Right kidney (tissue), 1 donor: ENCODE results near the gene HOXA1.

Experiments used
- DNase-seq: peaks from one replicate; pipeline ENCODE4 v3.0.0-alpha.2; 2016

The HOXA1 gene

DNA sequence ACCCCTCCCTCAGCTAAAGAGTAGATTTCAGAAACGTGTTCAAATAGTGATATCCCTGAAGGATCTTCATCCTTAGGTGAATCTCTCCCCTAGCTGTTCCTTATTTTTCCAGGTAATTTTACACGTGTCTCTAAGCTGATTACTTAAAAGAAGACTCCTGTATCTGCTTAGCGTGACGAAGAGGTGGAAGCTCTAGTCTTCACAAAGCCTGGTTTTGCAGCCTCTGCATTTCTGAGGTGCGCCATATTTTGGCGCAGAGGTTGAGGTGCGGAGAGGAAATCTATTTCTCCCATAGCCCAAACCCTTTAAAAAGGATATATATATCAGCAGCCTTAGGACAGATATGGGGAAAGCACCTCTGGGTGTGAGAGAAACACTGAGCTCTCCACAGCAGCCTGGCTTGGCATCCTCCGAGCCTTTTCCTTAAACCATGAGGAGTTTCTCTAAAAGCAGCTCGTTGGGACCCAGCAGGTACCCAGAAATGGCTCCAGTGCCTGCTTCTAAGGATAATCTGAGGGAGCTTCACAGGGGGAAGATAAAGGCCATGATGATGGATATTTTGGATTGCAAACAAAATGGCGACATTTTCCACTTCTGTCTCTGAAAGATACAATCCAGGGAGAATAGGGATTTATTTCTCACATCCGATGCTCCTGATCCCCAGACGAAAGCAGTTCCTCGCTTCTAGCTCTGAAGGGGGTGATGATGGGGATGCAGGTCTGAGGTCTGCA, 9.7 kb upstream of the HOXA1 start:
- peak; percentile 64 for DNase-seq

DNA sequence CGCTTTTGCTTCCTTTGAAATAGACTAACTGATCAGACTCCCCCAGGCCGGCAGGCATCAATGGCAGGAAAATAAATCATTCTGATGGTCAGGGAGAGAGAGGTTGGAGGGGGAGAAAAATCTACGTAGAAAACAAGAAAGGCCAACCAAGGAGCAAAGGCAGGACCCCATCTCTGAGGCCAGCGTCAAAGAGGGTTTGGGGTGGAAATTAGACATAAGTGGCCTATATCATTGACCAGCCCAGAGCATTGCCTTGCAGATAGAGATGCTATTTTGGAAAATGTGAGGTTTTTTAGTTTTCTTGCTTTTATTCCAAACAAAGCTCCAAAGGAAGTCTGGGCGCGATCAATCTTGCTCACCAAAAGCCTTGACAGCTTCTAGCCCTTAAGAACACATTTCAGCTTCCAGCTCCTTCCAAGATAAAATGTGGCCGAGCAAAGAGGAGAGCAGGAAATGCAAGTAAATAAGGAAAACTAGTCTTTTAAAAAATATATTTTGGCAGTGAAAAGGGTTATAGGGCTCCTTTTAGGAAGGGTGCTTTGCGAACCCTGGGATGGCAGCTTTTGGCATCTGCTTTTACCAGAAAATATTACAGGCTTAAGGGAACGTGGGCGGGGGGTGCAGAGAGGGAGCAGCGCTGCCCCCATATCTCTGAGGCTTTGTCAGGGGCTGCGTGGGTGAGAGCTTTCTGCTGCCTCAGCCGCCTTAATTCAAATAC, 8.7 kb upstream of the HOXA1 start:
- peak; percentile 81 for DNase-seq

DNA sequence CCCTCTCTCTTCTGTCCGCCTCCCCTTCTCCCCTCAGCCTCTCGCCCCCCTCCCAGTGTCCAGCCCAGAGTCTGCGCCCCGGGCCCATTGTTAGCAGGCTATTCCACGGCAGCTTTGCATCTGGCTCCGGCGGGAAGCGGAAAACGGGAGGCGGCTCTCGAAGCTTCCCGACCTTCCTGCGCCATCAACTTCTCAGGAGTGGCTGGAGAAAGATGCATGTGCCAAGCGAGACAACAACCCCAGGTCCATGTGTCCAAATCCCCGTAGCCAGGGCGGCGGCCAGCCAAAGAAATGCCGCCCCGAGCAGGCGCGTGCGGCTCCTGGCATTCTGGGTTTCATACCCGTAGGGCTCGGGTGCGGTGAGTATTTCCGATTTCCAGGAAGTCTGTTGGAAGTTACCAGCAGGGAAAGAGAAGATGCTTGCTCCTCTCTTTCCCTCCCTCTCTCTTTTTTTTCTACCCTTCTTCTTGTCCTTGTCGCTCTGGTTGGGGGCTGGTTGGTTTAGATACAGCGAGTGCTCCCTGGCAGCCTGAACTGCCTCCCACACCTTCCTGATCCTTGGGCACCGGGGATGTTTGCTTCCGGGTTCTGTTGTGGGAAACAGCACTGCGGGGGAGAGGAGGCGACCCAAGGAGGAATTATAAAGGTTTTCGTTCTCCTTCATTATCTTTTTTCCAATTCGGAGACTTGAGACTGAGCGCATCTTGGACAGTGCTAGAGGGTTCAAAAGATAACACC, 7.9 kb upstream of the HOXA1 start:
- DNase-seq = peak; percentile 87

DNA sequence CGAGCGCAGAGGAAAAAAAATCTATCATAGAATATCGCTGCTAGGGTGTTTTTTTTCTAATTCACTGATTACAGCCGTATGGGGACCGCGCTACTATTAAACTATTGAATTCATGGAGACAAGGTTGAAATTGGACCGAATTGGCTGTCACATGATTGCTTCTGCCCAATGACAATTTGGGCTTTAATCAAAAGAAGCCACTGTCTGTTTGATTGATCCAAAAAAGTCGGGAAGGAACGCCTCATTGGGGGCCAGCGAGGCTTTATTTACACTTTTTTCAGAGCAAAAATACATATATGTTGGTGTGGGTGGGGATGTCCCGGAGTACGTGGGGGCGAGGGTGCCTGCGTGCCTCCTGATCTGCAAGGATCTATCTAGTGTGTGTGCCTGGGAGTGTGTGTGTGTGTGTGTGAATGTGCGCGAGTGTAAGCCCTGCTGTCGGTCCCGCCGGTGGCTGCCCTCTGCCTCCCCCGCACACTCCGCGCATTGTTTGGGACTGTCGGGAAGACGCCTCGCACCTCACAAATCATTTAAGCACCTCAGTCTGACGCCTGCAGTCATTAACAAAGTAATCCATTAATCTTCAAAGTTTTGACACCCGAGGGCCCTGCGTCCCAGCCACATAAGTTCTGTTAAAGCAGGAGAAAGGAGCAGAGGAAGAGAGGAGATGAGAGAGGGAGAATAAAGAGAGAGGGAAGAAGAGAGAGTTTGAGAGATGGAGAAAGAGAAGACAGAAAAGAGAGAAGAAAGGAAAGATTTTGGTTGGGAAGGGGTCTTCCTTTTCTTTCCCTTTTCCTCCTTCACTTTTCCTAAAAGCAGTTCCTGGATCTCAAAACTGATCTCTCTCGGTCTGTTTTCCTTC, 7.0 kb upstream of the HOXA1 start, which contains the start of gene HOXA2:
Gene HOXA2 (minus strand): TSS at position 103 of the 862 bp plus-strand sequence. CDS start 183 bp downstream, outside the sequence.
- DNase-seq = peak; percentile 88

DNA sequence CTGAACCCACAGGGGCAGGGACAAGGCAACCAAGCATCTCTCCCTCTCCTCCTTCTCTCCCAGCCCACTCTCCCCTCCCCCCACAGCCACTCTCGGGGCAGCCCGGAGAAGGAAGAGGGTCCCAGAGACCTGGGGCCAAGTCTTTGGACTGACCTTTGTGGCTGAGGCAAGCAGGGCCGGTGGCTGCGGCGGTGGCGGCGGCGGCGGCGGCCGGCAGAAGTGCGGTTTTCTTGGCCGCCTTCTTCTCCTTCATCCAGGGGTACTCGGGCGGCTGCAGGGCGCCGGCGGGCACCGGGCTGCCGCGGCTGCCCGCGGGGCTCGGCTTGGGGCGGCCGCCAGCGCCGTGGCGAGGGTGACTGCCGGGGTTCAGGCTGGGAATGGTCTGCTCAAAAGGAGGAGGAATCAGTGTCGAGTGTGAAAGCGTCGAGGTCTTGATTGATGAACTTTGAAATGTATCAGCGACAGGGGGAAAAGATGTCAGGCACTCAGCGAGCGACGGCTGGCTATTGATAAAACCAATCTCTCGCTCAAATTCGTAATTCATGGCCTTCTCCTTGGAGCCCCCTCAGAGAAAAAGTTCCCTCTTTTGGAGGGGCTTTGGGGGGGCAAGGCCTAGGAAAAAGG, 6.3 kb upstream of the HOXA1 start:
- DNase-seq = peak; percentile 87

DNA sequence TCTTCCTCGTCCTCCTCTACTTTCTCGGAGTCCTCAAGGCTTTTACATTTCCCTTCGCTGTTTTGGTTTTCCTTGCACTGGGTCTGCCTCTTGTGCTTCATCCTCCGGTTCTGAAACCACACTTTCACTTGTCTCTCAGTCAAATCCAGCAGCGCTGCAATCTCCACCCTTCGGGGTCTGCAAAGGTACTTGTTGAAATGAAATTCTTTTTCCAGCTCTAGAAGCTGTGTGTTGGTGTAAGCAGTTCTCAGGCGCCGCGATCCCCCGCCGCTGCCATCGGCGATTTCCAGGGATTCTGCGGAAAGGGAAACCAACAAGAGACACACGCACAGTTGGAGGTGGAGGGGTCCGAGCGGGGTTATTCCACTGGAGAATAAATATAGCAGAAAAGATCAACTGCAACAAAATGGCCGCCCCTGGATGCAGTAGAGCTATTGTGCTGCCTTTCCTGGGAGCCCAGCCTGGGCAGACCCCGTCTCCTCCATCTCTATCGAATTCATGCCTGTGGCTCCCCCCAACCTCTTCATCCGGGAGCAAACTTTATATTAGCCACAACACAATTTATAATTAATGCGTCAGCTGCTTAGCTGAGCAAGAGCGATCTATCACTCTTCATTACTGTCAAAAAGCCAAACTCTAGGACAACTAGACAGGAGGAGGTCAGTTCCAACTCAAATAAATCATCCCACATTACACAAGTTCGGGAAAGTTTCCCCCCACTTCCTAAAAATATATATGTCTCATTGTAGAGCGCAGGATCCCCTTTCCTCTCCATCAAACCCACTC, 5.6 kb upstream of the HOXA1 start:
- DNase-seq = peak; percentile 87

DNA sequence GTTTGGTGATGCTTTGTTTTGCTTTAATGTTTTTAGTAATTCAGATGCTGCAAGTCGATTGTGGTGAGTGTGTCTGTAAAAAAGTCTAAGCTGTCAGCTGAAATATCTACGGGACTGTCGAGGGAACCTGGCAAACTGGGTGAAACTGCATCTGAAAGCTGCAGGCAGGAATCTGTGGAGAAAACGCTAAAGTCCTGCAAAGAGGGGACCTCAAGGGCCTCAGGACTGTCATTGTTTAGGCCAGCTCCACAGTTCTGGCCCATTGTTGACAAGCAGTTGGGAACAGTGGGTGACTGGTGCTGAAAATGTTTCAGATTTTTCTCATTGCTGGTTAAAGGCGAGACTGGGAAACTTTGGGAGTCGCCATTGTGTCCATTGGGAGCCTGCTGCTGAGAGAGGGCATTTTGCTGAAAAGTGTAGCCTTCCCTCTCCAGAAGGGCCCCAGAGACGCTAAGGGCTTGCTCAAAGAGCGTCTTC, 4.9 kb upstream of the HOXA1 start:
- no peak for DNase-seq

DNA sequence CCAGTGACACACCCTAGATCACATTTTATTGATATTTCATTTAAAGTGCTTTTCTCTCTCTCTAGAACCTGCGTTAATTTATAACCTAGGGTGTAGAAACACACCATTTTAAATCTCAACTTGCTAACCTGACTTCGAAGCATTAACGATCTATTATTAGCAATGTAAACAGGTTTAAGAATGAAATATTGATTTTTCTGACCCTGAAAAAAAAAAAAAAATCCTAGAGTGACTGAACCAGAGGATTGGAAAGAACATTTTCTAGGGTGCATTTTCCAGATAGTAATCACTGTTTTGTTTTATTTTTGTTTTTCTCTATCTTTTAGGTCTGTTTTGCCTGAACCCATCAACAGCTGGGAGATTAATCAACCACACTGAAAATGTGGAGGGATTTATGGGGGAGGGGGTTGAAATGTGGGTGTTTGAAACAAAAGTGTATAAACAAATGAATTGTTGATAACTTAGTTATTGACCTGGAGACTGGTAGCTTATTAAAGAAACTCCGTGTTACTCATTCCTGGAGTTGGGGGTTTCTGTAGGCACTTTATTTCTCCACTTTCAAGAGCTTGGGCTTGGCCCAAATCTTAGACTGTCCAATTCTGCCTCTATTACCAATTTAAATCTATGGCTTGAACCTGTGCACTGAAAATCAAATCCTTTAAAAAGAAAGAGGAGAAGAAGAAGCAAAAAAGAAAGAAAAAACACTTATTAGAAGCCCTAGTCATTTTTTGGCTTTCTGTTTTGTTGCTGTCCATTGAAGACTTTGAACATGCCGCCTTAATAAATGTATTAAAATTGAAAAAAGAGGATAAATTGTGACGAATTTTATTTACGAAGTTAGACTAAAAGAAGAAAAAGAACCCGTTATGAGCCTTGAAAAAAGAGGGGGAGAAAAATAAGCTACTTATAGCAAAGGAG, 3.9 kb upstream of the HOXA1 start:
- peak; percentile 47 for DNase-seq

DNA sequence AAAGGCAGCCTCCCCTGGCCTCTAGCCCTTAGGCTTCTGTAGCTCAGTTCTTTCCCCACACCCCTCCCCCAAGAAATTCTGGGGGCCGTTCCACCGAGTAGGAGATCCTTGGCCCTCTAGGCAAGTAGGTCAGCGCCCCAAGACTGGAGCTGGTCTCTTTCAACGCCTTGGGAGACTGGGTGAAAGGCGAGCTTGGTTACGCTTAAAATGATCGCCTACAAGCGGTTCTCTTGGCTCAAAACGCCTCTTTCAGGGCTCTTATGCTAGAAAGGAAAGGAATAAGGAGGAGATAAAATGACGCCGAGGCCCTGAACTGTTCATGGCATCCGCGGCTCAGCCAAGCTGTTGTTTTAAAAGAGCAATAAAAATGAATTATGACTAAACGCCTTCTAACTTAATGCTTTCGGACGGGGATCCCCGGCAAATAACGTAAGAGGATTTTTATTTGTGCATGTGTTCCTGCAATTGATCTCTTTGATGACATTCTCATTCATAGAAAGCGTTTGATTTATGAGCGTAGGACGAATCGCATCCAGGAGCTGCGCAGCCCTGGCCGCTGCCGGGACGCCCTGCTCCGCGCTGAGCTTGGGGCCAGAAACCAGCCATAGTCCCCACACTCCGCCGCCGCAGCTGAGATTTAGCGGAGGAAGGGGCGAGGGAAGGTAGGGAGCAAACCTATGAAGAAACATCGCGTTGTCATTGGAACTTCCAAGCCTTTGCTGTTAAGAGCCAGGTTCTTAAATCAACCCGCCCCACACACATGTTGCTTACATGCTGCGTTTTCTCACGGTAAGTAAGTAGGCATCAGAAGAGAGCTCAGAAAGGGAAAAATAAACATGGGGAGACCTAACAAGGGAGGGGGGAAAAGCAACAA, 3.0 kb upstream of the HOXA1 start:
- peak; percentile 92 for DNase-seq

DNA sequence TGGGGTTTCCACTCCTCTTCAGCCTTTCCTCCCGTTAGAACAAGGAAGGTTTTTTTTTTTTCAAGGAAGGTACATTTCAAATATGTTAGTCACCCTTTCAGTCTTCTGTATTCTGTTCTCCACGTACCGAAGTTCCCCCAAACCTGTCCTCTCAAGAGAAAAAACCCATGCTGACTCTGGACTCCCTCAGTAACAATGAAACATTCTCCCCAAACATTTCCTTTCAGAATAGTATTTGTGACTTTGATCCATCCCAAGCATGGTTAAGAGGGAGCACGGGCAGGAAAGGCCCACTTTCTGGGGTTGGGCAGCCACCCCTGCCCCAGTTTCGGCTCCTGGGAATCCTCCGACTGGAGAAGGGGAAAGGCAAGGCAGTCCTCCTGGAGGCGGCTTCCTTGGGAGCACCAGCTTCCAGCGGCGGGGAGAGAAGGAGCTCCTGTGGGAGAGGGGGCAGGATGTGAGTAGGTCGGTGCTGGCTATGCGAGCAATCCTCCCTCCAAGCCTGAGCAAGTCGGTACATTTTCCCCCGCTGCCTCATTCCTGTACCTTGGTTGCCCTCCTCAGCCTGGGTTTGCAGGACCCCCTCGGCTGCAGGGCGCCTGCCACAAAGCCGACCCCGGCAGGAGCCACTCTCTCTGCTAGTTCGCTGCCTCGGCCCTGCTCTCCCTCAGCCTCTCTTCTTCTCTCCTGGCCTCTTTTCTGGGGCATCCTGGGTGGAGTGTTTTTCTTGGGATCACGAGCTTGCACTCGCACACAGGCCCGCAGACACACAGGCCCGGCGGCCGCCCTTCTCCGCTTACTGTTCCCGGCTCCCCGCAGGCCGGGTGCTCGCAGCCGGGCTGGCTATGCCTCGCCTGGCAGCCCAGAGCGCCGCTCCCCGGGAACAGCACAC, 2.1 kb upstream of the HOXA1 start:
- peak; percentile 89 for DNase-seq

DNA sequence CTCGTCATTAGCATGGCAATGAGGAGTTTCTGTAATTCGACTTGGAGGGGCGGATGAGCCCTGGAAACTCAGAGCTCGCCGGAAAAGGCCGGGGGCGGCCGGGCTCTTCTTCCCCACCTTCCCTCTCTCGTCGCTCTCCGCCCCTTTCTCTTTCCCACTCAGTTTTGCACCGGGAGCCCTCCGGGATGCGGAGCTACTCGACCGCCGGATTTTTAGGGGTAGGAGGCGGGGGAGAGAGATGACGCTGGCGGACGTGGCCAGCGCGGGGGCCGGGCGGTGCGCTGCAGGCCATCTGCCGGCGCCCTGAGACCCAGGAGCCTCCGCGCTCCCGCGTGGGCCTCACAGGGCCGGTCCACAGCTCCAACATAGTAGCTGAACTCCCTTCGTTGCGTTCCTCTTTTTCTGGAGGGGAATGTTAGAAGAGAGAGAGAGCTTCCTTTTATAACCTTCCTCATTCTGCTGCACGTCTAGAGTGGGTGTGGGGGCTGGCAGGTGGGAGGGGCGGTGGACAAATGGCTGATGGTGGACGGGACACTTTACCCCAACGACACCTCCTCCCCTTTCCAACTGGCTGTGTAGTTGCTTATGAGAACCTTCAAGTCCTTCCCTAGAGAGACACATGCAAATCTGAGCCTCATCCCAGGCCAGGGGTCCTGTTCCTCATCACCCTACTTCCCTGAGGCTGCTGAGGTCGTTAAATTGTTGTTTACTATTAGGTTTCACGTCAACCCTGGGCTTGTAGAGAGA, 1.1 kb upstream of the HOXA1 start:
- DNase-seq = peak; percentile 87

DNA sequence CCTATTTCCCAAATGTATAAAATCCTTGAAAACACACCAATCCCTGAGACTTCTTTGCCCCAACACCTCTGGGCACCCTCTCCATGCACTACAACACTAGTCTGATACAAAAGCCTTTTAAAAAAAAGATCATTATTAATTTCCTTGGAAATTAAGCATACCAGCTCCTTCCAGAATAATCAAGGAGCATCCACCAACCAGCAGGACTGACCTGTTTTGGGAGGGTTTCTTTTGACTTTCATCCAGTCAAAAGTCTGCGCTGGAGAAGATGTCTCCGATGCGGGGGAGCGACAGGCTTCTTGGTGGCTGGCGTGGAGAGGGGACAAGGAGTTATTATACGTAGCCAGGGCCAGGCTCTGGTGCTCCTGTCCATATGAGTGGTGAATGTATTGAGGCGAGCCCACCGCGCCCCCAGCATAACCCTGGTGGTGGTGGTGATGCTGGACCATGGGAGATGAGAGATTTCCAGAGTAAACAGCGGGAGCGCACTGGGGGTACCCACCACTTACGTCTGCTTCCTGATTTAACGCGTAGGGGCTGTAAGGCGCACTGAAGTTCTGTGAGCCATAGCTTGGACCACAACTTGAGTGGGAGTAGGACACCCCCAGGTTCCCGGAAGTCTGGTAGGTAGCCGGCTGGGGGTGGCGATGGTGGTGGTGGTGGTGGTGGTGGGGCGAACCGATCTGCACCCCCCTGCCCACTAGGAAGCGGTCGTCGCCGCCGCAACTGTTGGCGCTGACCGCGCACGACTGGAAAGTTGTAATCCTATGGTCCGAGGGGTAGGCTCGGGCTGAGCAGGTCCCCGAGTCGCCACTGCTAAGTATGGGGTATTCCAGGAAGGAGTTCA, 527 bp downstream of the HOXA1 start:
- DNase-seq = peak; percentile 84

DNA sequence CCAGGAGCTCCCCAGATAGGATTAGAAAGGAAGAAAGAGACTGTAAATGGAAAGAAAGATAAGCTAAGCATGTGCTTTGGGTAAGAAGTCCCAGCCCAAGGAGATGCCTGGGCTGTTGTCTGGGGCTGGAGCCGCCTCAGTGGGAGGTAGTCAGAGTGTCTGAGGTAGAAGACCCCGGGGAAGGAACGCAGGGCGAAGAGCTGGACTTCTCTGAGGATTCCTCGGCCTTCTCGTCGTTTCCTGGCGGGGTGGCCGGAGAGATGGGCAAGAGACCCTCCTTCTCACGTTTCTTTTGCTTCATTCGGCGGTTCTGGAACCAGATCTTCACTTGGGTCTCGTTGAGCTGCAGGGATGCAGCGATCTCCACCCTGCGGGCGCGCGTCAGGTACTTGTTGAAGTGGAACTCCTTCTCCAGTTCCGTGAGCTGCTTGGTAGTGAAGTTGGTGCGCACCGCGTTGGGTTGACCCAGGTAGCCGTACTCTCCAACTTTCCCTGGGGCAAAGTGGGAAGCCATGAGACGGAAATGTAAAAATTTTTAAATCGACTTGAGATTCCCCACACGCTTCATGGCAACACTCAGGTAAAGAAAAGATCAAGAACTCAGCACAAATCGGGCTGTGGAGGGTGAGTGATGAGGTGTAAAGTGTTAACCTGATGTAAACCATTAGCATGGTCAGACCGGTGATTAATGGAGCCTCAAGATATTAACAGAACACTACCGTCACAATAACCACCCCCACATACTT, 1.3 kb downstream of the HOXA1 start:
- peak; percentile 66 for DNase-seq

DNA sequence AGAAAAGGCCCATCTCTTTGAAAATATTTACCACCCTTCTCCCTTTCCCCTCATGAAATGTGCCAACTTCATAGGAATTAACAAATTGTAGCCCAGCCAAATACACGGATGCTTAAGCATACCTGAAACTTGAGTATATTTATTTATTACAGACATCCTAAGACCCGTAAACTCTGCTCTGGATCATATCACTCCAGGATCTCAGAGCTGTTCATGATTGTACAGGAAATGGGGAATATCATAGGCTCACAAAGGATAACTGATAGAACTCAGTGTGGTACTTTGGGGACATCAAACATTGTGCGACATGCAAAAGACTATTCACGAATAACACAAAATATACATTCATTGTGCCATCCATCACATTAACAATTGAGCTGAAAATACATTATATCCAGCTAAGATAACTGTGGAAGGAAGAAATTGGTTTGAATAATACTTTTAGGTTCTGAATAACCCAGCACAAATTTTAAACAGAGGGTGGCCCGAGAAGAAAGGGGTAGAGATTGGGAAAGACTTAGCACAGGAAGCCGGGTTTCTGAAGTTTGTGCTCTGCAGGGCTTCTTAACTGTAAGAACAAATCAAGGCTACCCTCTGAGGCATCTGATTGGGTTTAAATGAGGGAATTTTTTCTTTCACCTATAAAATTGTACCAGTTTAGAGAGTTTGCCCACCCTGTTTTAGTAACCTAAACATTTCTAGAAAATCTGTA, 2.5 kb downstream of the HOXA1 start:
- DNase-seq = peak; percentile 20
